ENCODE data around the gene FAAH2. TPM values are rescaled to one million over a fixed set of nuclear protein-coding genes. Genes with fewer than 3 reads are reported as not detected.
"Not testable (repeated sequence)": the region's sequence is repeated elsewhere in the genome, so short reads cannot be mapped to it uniquely, and the experiment has no call there.

FAAH2 gene
- total and polyA plus RNA-seq, 9 of the 15 experiments (the other 6 are each of a cell fraction or from before 2014, with no cell fraction given): 0.07 to 1.1 (median 0.47) TPM

- Histone ChIP-seq H3K9me3 (replicated peaks; ENCODE audit: control insufficient read depth, insufficient read depth, low read depth, low read length) (no peaks in the 10 kb centered on the region), H3K79me2 (ENCODE audit: control insufficient read depth, insufficient read depth, low read length) (no peaks in the 10 kb centered on the region), H3K9ac (ENCODE audit: insufficient read depth in 1 of 2, low read depth in 2 of 2, low read length in 2 of 2) (no peak overlapping the region), H3K9me1 (ENCODE audit: control insufficient read depth, insufficient read depth, low read length) (no peaks in the 10 kb centered on the region), H3K27ac (ENCODE audit: extremely low read depth, low read depth, low read length) (no peak overlapping the region), H3K36me3 (ENCODE audit: control insufficient read depth, insufficient read depth, low read length) (no peaks in the 10 kb centered on the region), H3K4me3 (no peak overlapping the region), H4K20me1 (replicated peaks; ENCODE audit: control insufficient read depth, insufficient read depth, low read length) (no peaks in the 10 kb centered on the region), H2AFZ (ENCODE audit: low read depth, low read length) (no peak overlapping the region), H3K4me1 (replicated peaks in 1 of 2; ENCODE audit: control insufficient read depth in 2 of 2, insufficient read depth in 2 of 2, low read length in 2 of 2) (no peaks in the 10 kb centered on the region), H3K4me2 (ENCODE audit: insufficient read depth, low read length) (no peak overlapping the region), H3K27me3 (ENCODE audit: control insufficient read depth in 2 of 2, insufficient read depth in 2 of 2, low read length in 2 of 2) (no peaks in the 10 kb centered on the region)
- intact Hi-C loops (cut with micrococcal nuclease) (no loop called here), in situ Hi-C loops (cut with MboI) (no loop called here)
- POLR2A ChIA-PET: interaction anchor here (0.7 kb wide), 1 partner anchor 531 kb away, joined by 4 read pairs; no protein-coding TSS in a partner anchor
- CTCF ChIA-PET (ENCODE audit: low intra/inter-chr PET ratio): no interaction called here
- DNase-seq (ENCODE audit: extremely low read depth in 1 of 4, low spot score in 3 of 4): no peak
- FAIRE-seq: no peak
- no TSS peak for BruUV-seq (replicated peaks)
- TF ChIP-seq E2F3 (CRISPR knock-in tag; IDR thresholded peaks at IDR 0.05) (no peak), MGA (IDR thresholded peaks at IDR 0.05) (no peak), ZNF354B (CRISPR knock-in tag; IDR thresholded peaks at IDR 0.05) (no peak), THRAP3 (IDR thresholded peaks at IDR 0.05; ENCODE audit: borderline replicate concordance) (no peak), ZNF347 (CRISPR knock-in tag; IDR thresholded peaks at IDR 0.05; ENCODE audit: low read depth) (no peak)
- no peak for ATAC-seq
Observed at GRCh38 chrX:57294961-57295360, 8.5 kb downstream of the FAAH2 start.

- POLR2A ChIA-PET; H3K9me1 ChIP-seq (ENCODE audit: control insufficient read depth, insufficient read depth, low read length); intact Hi-C loops (cut with micrococcal nuclease); H3K4me2 ChIP-seq (ENCODE audit: insufficient read depth, low read length); FAIRE-seq; H4K20me1 ChIP-seq (replicated peaks; ENCODE audit: control insufficient read depth, insufficient read depth, low read length); H3K79me2 ChIP-seq (ENCODE audit: control insufficient read depth, insufficient read depth, low read length); H2AFZ ChIP-seq (ENCODE audit: low read depth, low read length); H3K9ac ChIP-seq (ENCODE audit: insufficient read depth in 1 of 2, low read depth in 2 of 2, low read length in 2 of 2); BruUV-seq (replicated peaks); CTCF ChIA-PET (ENCODE audit: low intra/inter-chr PET ratio); H3K4me3 ChIP-seq; ATAC-seq; H3K27ac ChIP-seq (ENCODE audit: extremely low read depth, low read depth, low read length); DNase-seq (ENCODE audit: extremely low read depth in 1 of 4, low spot score in 3 of 4); in situ Hi-C loops (cut with MboI); H3K27me3 ChIP-seq (ENCODE audit: control insufficient read depth in 2 of 2, insufficient read depth in 2 of 2, low read length in 2 of 2); H3K4me1 ChIP-seq (replicated peaks in 1 of 2; ENCODE audit: control insufficient read depth in 2 of 2, insufficient read depth in 2 of 2, low read length in 2 of 2); H3K9me3 ChIP-seq (replicated peaks; ENCODE audit: control insufficient read depth, insufficient read depth, low read depth, low read length); H3K36me3 ChIP-seq (ENCODE audit: control insufficient read depth, insufficient read depth, low read length): not testable (repeated sequence)
- WGBS (ENCODE audit: insufficient coverage, low coverage, missing lambda C conversion rate): no CpG with 5 or more reads among the region's 6 CpGs
Observed at GRCh38 chrX:57295679-57296078, 9.2 kb downstream of the FAAH2 start.

Measured in K562 (cell line).